HEK293T (cell line): ENCODE results near the gene MPIG6B.

Experiments
- ARNT ChIP-seq: fragments of 450-650 bp; IDR thresholded peaks from 2 replicates; pipeline ENCODE4 v1.6.1; 2017; ENCODE audit warnings: mild to moderate bottlenecking
- ELF4 ChIP-seq: fragments of 450-650 bp; IDR thresholded peaks from 2 replicates; pipeline ENCODE4 v1.6.1; 2017; ENCODE audit warnings: antibody characterized with exemption
- FOXA1 ChIP-seq: fragments of 450-650 bp; IDR thresholded peaks from 2 replicates; pipeline ENCODE4 v1.6.1; 2016; ENCODE audit warnings: mild to moderate bottlenecking
- FOXK2 ChIP-seq: fragments of 450-650 bp; IDR thresholded peaks from 2 replicates; pipeline ENCODE4 v1.6.1; 2016; ENCODE audit warnings: mild to moderate bottlenecking
- FOXM1 ChIP-seq: fragments of 450-650 bp; IDR thresholded peaks from 2 replicates; pipeline ENCODE4 v1.6.1; 2017; ENCODE audit warnings: mild to moderate bottlenecking, borderline replicate concordance
- HDGF ChIP-seq: fragments of 450-650 bp; IDR thresholded peaks from 2 replicates; pipeline ENCODE4 v1.6.1; 2017; ENCODE audit warnings: antibody characterized with exemption, borderline replicate concordance
- NFRKB ChIP-seq: fragments of 450-650 bp; IDR thresholded peaks from 2 replicates; pipeline ENCODE4 v1.6.1; 2016; ENCODE audit warnings: mild to moderate bottlenecking, moderate library complexity
- PKNOX1 ChIP-seq: fragments of 450-650 bp; IDR thresholded peaks from 2 replicates; pipeline ENCODE4 v1.6.1; 2016
- SUZ12 ChIP-seq: fragments of 450-650 bp; IDR thresholded peaks from 2 replicates; pipeline ENCODE4 v1.6.1; 2016; ENCODE audit warnings: mild to moderate bottlenecking
- TARDBP ChIP-seq: fragments of 450-650 bp; IDR thresholded peaks from 2 replicates; pipeline ENCODE4 v1.6.1; 2016

GRCh38 chr6:31732029-31732428, 8.9 kb downstream of the MPIG6B start:
- TF ChIP-seq FOXM1 = no peak
- TF ChIP-seq SUZ12 = no peak
- TF ChIP-seq ELF4 = no peak
- no peak for TF ChIP-seq FOXK2
- TF ChIP-seq FOXA1 = no peak
- TF ChIP-seq HDGF = no peak
- no peak for TF ChIP-seq TARDBP
- TF ChIP-seq ARNT = no peak
- TF ChIP-seq PKNOX1 = no peak
- no peak for TF ChIP-seq NFRKB
